ENCODE data around the gene ITPK1.
A peak's percentile ranks its signal among the peaks of the same experiment; 100 is the strongest.

GRCh38 chr14:93010522-93011140 lies 105.1 kb downstream of the ITPK1 start:
- TF ChIP-seq, protein P1, sequence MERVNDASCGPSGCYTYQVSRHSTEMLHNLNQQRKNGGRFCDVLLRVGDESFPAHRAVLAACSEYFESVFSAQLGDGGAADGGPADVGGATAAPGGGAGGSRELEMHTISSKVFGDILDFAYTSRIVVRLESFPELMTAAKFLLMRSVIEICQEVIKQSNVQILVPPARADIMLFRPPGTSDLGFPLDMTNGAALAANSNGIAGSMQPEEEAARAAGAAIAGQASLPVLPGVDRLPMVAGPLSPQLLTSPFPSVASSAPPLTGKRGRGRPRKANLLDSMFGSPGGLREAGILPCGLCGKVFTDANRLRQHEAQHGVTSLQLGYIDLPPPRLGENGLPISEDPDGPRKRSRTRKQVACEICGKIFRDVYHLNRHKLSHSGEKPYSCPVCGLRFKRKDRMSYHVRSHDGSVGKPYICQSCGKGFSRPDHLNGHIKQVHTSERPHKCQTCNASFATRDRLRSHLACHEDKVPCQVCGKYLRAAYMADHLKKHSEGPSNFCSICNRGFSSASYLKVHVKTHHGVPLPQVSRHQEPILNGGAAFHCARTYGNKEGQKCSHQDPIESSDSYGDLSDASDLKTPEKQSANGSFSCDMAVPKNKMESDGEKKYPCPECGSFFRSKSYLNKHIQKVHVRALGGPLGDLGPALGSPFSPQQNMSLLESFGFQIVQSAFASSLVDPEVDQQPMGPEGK (CRISPR knock-in tag; IDR thresholded peaks at IDR 0.05; ENCODE audit: borderline replicate concordance) = no peak
- TF ChIP-seq, protein P2, sequence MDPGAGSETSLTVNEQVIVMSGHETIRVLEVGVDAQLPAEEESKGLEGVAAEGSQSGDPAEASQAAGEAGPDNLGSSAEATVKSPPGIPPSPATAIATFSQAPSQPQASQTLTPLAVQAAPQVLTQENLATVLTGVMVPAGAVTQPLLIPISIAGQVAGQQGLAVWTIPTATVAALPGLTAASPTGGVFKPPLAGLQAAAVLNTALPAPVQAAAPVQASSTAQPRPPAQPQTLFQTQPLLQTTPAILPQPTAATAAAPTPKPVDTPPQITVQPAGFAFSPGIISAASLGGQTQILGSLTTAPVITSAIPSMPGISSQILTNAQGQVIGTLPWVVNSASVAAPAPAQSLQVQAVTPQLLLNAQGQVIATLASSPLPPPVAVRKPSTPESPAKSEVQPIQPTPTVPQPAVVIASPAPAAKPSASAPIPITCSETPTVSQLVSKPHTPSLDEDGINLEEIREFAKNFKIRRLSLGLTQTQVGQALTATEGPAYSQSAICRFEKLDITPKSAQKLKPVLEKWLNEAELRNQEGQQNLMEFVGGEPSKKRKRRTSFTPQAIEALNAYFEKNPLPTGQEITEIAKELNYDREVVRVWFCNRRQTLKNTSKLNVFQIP (CRISPR knock-in tag; IDR thresholded peaks at IDR 0.05; ENCODE audit: borderline replicate concordance, low read depth) = no peak
- TF ChIP-seq ZFP30 (CRISPR knock-in tag; IDR thresholded peaks at IDR 0.05) = no peak
- no peak for TF ChIP-seq CSDC2 (CRISPR knock-in tag; IDR thresholded peaks at IDR 0.05)
- 0 out of 2 replicates have a peak, but pooled peaks have one; percentile 38 for TF ChIP-seq BACH2 (CRISPR knock-in tag; IDR thresholded peaks at IDR 0.05; ENCODE audit: borderline replicate concordance)
- TF ChIP-seq ZFP3 (CRISPR knock-in tag; IDR thresholded peaks at IDR 0.05) = no peak
- TF ChIP-seq, protein P3, sequence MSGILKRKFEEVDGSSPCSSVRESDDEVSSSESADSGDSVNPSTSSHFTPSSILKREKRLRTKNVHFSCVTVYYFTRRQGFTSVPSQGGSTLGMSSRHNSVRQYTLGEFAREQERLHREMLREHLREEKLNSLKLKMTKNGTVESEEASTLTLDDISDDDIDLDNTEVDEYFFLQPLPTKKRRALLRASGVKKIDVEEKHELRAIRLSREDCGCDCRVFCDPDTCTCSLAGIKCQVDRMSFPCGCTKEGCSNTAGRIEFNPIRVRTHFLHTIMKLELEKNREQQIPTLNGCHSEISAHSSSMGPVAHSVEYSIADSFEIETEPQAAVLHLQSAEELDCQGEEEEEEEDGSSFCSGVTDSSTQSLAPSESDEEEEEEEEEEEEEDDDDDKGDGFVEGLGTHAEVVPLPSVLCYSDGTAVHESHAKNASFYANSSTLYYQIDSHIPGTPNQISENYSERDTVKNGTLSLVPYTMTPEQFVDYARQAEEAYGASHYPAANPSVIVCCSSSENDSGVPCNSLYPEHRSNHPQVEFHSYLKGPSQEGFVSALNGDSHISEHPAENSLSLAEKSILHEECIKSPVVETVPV (CRISPR knock-in tag; IDR thresholded peaks at IDR 0.05) = no peak
- TF ChIP-seq ARNTL (CRISPR knock-in tag; IDR thresholded peaks at IDR 0.05; ENCODE audit: borderline replicate concordance, low read depth) = no peak
- TF ChIP-seq ZNF565 (CRISPR knock-in tag; conservative IDR thresholded peaks at IDR 0.05; ENCODE audit: low read depth) = no peak
- TF ChIP-seq ZC3H10 (CRISPR knock-in tag; IDR thresholded peaks at IDR 0.05) = no peak
- TF ChIP-seq, protein P4, sequence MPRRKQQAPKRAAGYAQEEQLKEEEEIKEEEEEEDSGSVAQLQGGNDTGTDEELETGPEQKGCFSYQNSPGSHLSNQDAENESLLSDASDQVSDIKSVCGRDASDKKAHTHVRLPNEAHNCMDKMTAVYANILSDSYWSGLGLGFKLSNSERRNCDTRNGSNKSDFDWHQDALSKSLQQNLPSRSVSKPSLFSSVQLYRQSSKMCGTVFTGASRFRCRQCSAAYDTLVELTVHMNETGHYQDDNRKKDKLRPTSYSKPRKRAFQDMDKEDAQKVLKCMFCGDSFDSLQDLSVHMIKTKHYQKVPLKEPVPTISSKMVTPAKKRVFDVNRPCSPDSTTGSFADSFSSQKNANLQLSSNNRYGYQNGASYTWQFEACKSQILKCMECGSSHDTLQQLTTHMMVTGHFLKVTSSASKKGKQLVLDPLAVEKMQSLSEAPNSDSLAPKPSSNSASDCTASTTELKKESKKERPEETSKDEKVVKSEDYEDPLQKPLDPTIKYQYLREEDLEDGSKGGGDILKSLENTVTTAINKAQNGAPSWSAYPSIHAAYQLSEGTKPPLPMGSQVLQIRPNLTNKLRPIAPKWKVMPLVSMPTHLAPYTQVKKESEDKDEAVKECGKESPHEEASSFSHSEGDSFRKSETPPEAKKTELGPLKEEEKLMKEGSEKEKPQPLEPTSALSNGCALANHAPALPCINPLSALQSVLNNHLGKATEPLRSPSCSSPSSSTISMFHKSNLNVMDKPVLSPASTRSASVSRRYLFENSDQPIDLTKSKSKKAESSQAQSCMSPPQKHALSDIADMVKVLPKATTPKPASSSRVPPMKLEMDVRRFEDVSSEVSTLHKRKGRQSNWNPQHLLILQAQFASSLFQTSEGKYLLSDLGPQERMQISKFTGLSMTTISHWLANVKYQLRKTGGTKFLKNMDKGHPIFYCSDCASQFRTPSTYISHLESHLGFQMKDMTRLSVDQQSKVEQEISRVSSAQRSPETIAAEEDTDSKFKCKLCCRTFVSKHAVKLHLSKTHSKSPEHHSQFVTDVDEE (CRISPR knock-in tag; IDR thresholded peaks at IDR 0.05) = no peak
- TF ChIP-seq CREB5 (CRISPR knock-in tag; IDR thresholded peaks at IDR 0.05; ENCODE audit: low read depth) = no peak
- TF ChIP-seq ISL1 (CRISPR knock-in tag; IDR thresholded peaks at IDR 0.05) = no peak
- no peak for TF ChIP-seq TOX (CRISPR knock-in tag; IDR thresholded peaks at IDR 0.05; ENCODE audit: borderline replicate concordance)
